Activated T-helper 2 cell treated with anti-CD3 and anti-CD28 coated beads, Interferon-gamma antibody, Interleukin-2, Interleukin-4, amounts not matched to agents 10 μg/mL and 5 μg/mL and 100 μg/mL, durations not matched to agents 14 hours and 24 hours and 36 hours (primary cell): ENCODE data around the gene CNOT2. TPM values are rescaled to one million over a fixed set of nuclear protein-coding genes. Genes with fewer than 3 reads are reported as not detected.
"Not testable (repeated sequence)": the region's sequence is repeated elsewhere in the genome, so short reads cannot be mapped to it uniquely, and the experiment has no call there.

Experiments
- DNase-seq: peaks from one replicate; pipeline ENCODE4 v3.0.0; 2021; ENCODE audit warnings: low spot score
- H3K27ac Mint-ChIP-seq: one replicate; pipeline ENCODE4 v1.8.0; 2021; ENCODE audit warnings: mixed read lengths
- H3K27me3 Mint-ChIP-seq: one replicate; pipeline ENCODE4 v1.8.0; 2021; ENCODE audit warnings: low read depth, mixed read lengths
- H3K36me3 Mint-ChIP-seq: one replicate; pipeline ENCODE4 v1.8.0; 2021; ENCODE audit warnings: low read depth, mixed read lengths
- H3K4me1 Mint-ChIP-seq: one replicate; pipeline ENCODE4 v1.8.0; 2021; ENCODE audit warnings: low read depth, mixed read lengths
- H3K4me3 Mint-ChIP-seq: one replicate; pipeline ENCODE4 v1.8.0; 2021; ENCODE audit warnings: low read depth, mild to moderate bottlenecking, moderate library complexity, mixed read lengths
- H3K9me3 Mint-ChIP-seq: one replicate; pipeline ENCODE4 v1.8.0; 2021; ENCODE audit warnings: mixed read lengths
- intact Hi-C: fragments of 100-400 bp; cut with micrococcal nuclease; formaldehyde crosslinking; loops from one replicate; pipeline ENCODE4 v1.15.1; 2023
- total RNA-seq: library from RNA; stranded (reverse); gene quantifications from 2 replicates; pipeline ENCODE4 v1.2.3, GENCODE V29; 2022

Gene CNOT2
- total RNA-seq, 1 donor from 2014 or later: 69.1 TPM

GRCh38 chr12:70283232-70283631, 40.0 kb downstream of the CNOT2 start:
- Mint-ChIP-seq H3K4me3 (no peak overlapping the region), H3K27ac (no peak overlapping the region), H3K36me3 (peaks cover 37% of the 10 kb centered on the region), H3K27me3 (no peaks in the 10 kb centered on the region), H3K4me1 (peaks cover 6% of the 10 kb centered on the region), H3K9me3 (no peaks in the 10 kb centered on the region)
- no peak for DNase-seq
- intact Hi-C loops: no loop called here

GRCh38 chr12:70288817-70289216, 45.6 kb downstream of the CNOT2 start:
- peaks cover 11% of the 10 kb centered on the region for H3K4me1 Mint-ChIP-seq
- H3K27ac Mint-ChIP-seq: no peak overlapping the region

GRCh38 chr12:70290116-70290515, 46.9 kb downstream of the CNOT2 start:
- Mint-ChIP-seq H3K4me3 (no peak overlapping the region), H3K36me3 (peaks cover 61% of the 10 kb centered on the region), H3K9me3 (no peaks in the 10 kb centered on the region), H3K27ac (no peak overlapping the region), H3K4me1 (peaks cover 11% of the 10 kb centered on the region), H3K27me3 (no peaks in the 10 kb centered on the region)
- no peak for DNase-seq
- intact Hi-C loops: no loop called here

More at GRCh38 chr12:70288817-70289216, 45.6 kb downstream of the CNOT2 start:
- intact Hi-C loops: no loop called here
- Mint-ChIP-seq H3K4me3 (no peak overlapping the region), H3K36me3 (peaks cover 50% of the 10 kb centered on the region), H3K9me3 (no peaks in the 10 kb centered on the region), H3K27me3 (no peaks in the 10 kb centered on the region)
- no peak for DNase-seq

- peaks cover 9% of the 10 kb centered on the region for H3K4me1 Mint-ChIP-seq
- no peaks in the 10 kb centered on the region for H3K9me3 Mint-ChIP-seq
- peaks cover 54% of the 10 kb centered on the region for H3K36me3 Mint-ChIP-seq
- no peaks in the 10 kb centered on the region for H3K27me3 Mint-ChIP-seq
- intact Hi-C loops: no loop called here
- no peak overlapping the region for H3K4me3 Mint-ChIP-seq
- no peak for DNase-seq
- H3K27ac Mint-ChIP-seq: no peak overlapping the region
Observed at GRCh38 chr12:70292017-70292776, 49.0 kb downstream of the CNOT2 start.

GRCh38 chr12:70304684-70305555, 61.7 kb downstream of the CNOT2 start:
- intact Hi-C loops: loop anchor here (5.0 kb wide), 1 partner anchor 37 kb away; no protein-coding TSS in a partner anchor
- H3K27me3 Mint-ChIP-seq, H3K4me3 Mint-ChIP-seq, DNase-seq, H3K27ac Mint-ChIP-seq: not testable (repeated sequence)
- Mint-ChIP-seq H3K36me3 (peaks cover 60% of the 10 kb centered on the region), H3K9me3 (peaks cover 14% of the 10 kb centered on the region), H3K4me1 (peaks cover 23% of the 10 kb centered on the region)

GRCh38 chr12:70305794-70306193, 62.6 kb downstream of the CNOT2 start:
- Mint-ChIP-seq H3K9me3 (peaks cover 13% of the 10 kb centered on the region), H3K4me3 (no peak overlapping the region), H3K27ac (no peak overlapping the region), H3K36me3 (peaks cover 54% of the 10 kb centered on the region), H3K27me3 (no peaks in the 10 kb centered on the region), H3K4me1 (peaks cover 23% of the 10 kb centered on the region)
- no peak for DNase-seq
- intact Hi-C loops: loop anchor here (5.0 kb wide), 1 partner anchor 37 kb away; no protein-coding TSS in a partner anchor

- H3K27ac Mint-ChIP-seq: no peak overlapping the region
- H3K4me1 Mint-ChIP-seq: peaks cover 23% of the 10 kb centered on the region
- peaks cover 52% of the 10 kb centered on the region for H3K36me3 Mint-ChIP-seq
- intact Hi-C loops: loop anchor here (5.0 kb wide), 1 partner anchor 36 kb away; no protein-coding TSS in a partner anchor
- H3K27me3 Mint-ChIP-seq: no peaks in the 10 kb centered on the region
- H3K4me3 Mint-ChIP-seq: no peak overlapping the region
- no peak for DNase-seq
- H3K9me3 Mint-ChIP-seq: peaks cover 10% of the 10 kb centered on the region
Observed at GRCh38 chr12:70306676-70307075, 63.4 kb downstream of the CNOT2 start.

GRCh38 chr12:70307868-70308267, 64.6 kb downstream of the CNOT2 start:
- Mint-ChIP-seq H3K27ac (no peak overlapping the region), H3K36me3 (peaks cover 50% of the 10 kb centered on the region), H3K27me3 (no peaks in the 10 kb centered on the region), H3K4me3 (no peak overlapping the region), H3K9me3 (peaks cover 7% of the 10 kb centered on the region), H3K4me1 (peaks cover 22% of the 10 kb centered on the region)
- no peak for DNase-seq
- intact Hi-C loops: loop anchor here (5.0 kb wide), 1 partner anchor 34 kb away; no protein-coding TSS in a partner anchor

GRCh38 chr12:70309348-70309747, 66.1 kb downstream of the CNOT2 start:
- H3K36me3 Mint-ChIP-seq: peaks cover 43% of the 10 kb centered on the region
- no peak overlapping the region for H3K4me3 Mint-ChIP-seq
- DNase-seq: no peak
- peaks cover 17% of the 10 kb centered on the region for H3K4me1 Mint-ChIP-seq
- H3K9me3 Mint-ChIP-seq: no peaks in the 10 kb centered on the region
- H3K27ac Mint-ChIP-seq: no peak overlapping the region
- intact Hi-C loops: loop anchor here (5.0 kb wide), 1 partner anchor 33 kb away; no protein-coding TSS in a partner anchor
- H3K27me3 Mint-ChIP-seq: no peaks in the 10 kb centered on the region

- intact Hi-C loops: no loop called here
- Mint-ChIP-seq H3K4me1 (peaks cover 20% of the 10 kb centered on the region), H3K4me3 (no peak overlapping the region), H3K36me3 (peaks cover 22% of the 10 kb centered on the region), H3K9me3 (no peaks in the 10 kb centered on the region), H3K27ac (no peak overlapping the region), H3K27me3 (no peaks in the 10 kb centered on the region)
- no peak for DNase-seq
Observed at GRCh38 chr12:70314145-70314544, 70.9 kb downstream of the CNOT2 start.

GRCh38 chr12:70317781-70318180, 74.5 kb downstream of the CNOT2 start:
- Mint-ChIP-seq H3K27me3 (no peaks in the 10 kb centered on the region), H3K4me3 (no peak overlapping the region), H3K4me1 (peaks cover 21% of the 10 kb centered on the region), H3K9me3 (no peaks in the 10 kb centered on the region), H3K27ac (no peak overlapping the region), H3K36me3 (peaks cover 25% of the 10 kb centered on the region)
- DNase-seq: no peak
- intact Hi-C loops: loop anchor here (5.0 kb wide), 1 partner anchor 75 kb away; the partner anchor contains the start of gene CNOT2

- peaks cover 19% of the 10 kb centered on the region for H3K4me1 Mint-ChIP-seq
- intact Hi-C loops: loop anchor here (5.0 kb wide), 1 partner anchor 77 kb away; the partner anchor contains the start of gene CNOT2
Observed at GRCh38 chr12:70319605-70320004, 76.4 kb downstream of the CNOT2 start.

More at GRCh38 chr12:70319605-70320004, 76.4 kb downstream of the CNOT2 start:
- no peak overlapping the region for H3K4me3 Mint-ChIP-seq
- H3K9me3 Mint-ChIP-seq: no peaks in the 10 kb centered on the region
- no peak for DNase-seq
- H3K27ac Mint-ChIP-seq: no peak overlapping the region
- H3K36me3 Mint-ChIP-seq: peaks cover 27% of the 10 kb centered on the region
- no peaks in the 10 kb centered on the region for H3K27me3 Mint-ChIP-seq
